Ascending aorta (tissue), 2 donors: Measurements from ENCODE around the gene PCDHA4. TPM values are rescaled to one million over a fixed set of nuclear protein-coding genes. Genes with fewer than 3 reads are reported as not detected.
"Not testable (repeated sequence)": the region's sequence is repeated elsewhere in the genome, so short reads cannot be mapped to it uniquely, and the experiment has no call there.

Source experiments
- DNase-seq, 2 donors: peaks; one replicate each; pipeline ENCODE4 v3.0.0-alpha.2; 2019; ENCODE audit warnings: low spot score in 2 of 2
- H3K27ac ChIP-seq, 2 donors: fragments of 200-600 bp; sonication (generic); one replicate each; pipeline ENCODE4 v1.5.1; 2016 to 2017; ENCODE audit warnings: mild to moderate bottlenecking in 1 of 2
- H3K27me3 ChIP-seq: fragments of 200-600 bp; sonication (generic); one replicate; pipeline ENCODE4 v1.5.1; 2017
- H3K36me3 ChIP-seq, 2 donors: fragments of 200-600 bp; sonication (generic); one replicate each; pipeline ENCODE4 v1.5.1; 2016
- H3K4me1 ChIP-seq, 2 donors: fragments of 200-600 bp; sonication (generic); one replicate each; pipeline ENCODE4 v1.5.1; 2016 to 2017; ENCODE audit warnings: mild to moderate bottlenecking in 1 of 2
- H3K4me3 ChIP-seq, 2 donors: fragments of 200-600 bp; sonication (generic); one replicate each; pipeline ENCODE4 v1.5.1; 2016 to 2017; ENCODE audit warnings: mild to moderate bottlenecking in 1 of 2
- H3K9me3 ChIP-seq, 2 donors: fragments of 200-600 bp; sonication (generic); one replicate each; pipeline ENCODE4 v1.5.1; 2016
- intact Hi-C: fragments of 100-400 bp; cut with DNase I; formaldehyde crosslinking; loops from one replicate; pipeline ENCODE4 v1.15.1; 2023
- total RNA-seq: library from RNA; depleted of rRNA; stranded (reverse); fragments of >200 nt; gene quantifications from one replicate; pipeline ENCODE4 v1.1.0, GENCODE V29; 2016
- TF ChIP-seq, protein P1 (sequence below), 3 experiments: fragments of 200-600 bp in 2 of 3; fragments of 450-650 bp in 1 of 3; sonication (generic) in 2 of 3; IDR thresholded peaks; one replicate each; pipeline ENCODE4 v1.5.1; 2016 to 2019; ENCODE audit warnings: antibody characterized with exemption in 3 of 3, mild to moderate bottlenecking in 1 of 3, moderate library complexity in 1 of 3

The PCDHA4 gene
- total RNA-seq, 1 donor from 2014 or later, result not detected

GRCh38 chr5:140801494-140801841 is 5.4 kb upstream of the PCDHA4 start:
- intact Hi-C loops, result loop anchor here (1.0 kb wide), 1 partner anchor 240 kb away; no protein-coding TSS in a partner anchor
- Histone ChIP-seq H3K4me1 (no peaks in the 10 kb centered on the region), H3K36me3 (no peaks in the 10 kb centered on the region), H3K27ac (no peak overlapping the region), H3K27me3 (no peaks in the 10 kb centered on the region), H3K9me3 (peaks cover 5 to 29% of the 10 kb centered on the region in 2 donors), H3K4me3 (peak overlapping the region in 1 of 2 donors; percentile 41)
- DNase-seq, result no peak
- TF ChIP-seq, protein P1, sequence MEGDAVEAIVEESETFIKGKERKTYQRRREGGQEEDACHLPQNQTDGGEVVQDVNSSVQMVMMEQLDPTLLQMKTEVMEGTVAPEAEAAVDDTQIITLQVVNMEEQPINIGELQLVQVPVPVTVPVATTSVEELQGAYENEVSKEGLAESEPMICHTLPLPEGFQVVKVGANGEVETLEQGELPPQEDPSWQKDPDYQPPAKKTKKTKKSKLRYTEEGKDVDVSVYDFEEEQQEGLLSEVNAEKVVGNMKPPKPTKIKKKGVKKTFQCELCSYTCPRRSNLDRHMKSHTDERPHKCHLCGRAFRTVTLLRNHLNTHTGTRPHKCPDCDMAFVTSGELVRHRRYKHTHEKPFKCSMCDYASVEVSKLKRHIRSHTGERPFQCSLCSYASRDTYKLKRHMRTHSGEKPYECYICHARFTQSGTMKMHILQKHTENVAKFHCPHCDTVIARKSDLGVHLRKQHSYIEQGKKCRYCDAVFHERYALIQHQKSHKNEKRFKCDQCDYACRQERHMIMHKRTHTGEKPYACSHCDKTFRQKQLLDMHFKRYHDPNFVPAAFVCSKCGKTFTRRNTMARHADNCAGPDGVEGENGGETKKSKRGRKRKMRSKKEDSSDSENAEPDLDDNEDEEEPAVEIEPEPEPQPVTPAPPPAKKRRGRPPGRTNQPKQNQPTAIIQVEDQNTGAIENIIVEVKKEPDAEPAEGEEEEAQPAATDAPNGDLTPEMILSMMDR (IDR thresholded peaks at IDR 0.05), result peak in 1 of 3 experiments; percentile 30

DNA sequence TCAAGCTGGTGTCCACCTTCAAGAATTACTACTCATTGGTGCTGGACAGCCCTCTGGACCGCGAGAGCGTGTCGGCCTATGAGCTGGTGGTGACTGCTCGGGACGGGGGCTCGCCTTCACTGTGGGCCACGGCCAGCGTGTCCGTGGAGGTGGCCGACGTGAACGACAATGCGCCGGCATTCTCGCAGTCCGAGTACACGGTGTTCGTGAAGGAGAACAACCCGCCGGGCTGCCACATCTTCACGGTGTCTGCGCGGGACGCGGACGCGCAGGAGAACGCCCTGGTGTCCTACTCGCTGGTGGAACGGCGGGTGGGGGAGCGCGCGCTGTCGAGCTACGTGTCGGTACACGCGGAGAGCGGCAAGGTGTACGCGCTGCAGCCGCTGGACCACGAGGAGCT is 4.5 kb upstream of the PCDHA4 start:
- H3K27me3 ChIP-seq, H3K27ac ChIP-seq: not testable (repeated sequence)

DNA sequence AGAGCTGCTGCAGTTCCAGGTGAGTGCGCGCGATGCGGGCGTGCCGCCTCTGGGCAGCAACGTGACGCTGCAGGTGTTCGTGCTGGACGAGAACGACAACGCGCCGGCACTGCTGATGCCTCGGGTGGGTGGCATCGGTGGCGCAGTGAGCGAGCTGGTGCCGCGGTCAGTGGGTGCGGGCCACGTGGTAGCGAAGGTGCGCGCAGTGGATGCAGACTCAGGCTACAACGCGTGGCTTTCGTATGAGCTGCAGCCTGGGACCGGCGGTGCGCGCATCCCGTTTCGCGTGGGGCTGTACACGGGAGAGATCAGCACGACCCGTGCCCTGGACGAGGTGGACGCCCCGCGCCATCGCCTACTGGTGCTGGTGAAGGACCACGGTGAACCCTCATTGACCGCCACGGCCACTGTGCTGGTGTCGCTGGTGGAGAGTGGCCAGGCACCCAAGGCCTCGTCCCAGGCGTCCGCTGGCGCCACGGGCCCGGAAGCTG is 4.0 kb upstream of the PCDHA4 start:
- TF ChIP-seq, protein P1 (IDR thresholded peaks at IDR 0.05), result no peak
- H3K4me1 ChIP-seq, result no peaks in the 10 kb centered on the region
- no peaks in the 10 kb centered on the region for H3K36me3 ChIP-seq
- H3K27ac ChIP-seq, result no peak overlapping the region
- H3K4me3 ChIP-seq, result peak overlapping the region in 1 of 2 donors; percentile 16
- peaks cover 5 to 23% of the 10 kb centered on the region in 2 donors for H3K9me3 ChIP-seq
- intact Hi-C loops, result no loop called here
- H3K27me3 ChIP-seq, result no peaks in the 10 kb centered on the region
- DNase-seq, result no peak

More for the DNA sequence above, 4.5 kb upstream of the PCDHA4 start:
- intact Hi-C loops, H3K4me1 ChIP-seq, H3K36me3 ChIP-seq, DNase-seq: not testable (repeated sequence)
- H3K9me3 ChIP-seq, result peaks cover 5 to 21% of the 10 kb centered on the region in 2 donors
- peak overlapping the region in 1 of 2 donors; percentile 16 for H3K4me3 ChIP-seq

- peaks cover 10 to 24% of the 10 kb centered on the region in 2 donors for H3K9me3 ChIP-seq
- H3K27ac ChIP-seq, DNase-seq, H3K27me3 ChIP-seq, H3K4me1 ChIP-seq, H3K36me3 ChIP-seq, intact Hi-C loops, H3K4me3 ChIP-seq: not testable (repeated sequence)
Observed at GRCh38 chr5:140808241-140808888, 1.5 kb downstream of the PCDHA4 start.

DNA sequence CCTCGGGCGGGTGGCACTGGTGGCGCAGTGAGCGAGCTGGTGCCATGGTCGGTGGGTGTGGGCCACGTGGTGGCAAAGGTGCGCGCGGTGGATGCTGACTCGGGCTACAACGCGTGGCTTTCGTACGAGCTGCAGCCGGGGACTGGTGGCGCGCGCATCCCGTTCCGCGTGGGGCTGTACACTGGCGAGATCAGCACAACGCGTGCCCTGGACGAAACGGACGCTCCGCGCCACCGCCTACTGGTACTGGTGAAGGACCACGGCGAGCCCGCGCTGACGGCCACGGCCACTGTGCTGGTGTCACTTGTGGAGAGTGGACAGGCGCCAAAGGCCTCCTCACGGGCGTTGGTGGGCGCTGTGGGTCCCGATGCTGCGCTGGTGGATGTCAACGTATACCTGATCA is 2.0 kb downstream of the PCDHA4 start:
- intact Hi-C loops, result no loop called here
- TF ChIP-seq, protein P1 (IDR thresholded peaks at IDR 0.05), result no peak
- Histone ChIP-seq H3K36me3 (no peaks in the 10 kb centered on the region), H3K9me3 (peaks cover 10 to 28% of the 10 kb centered on the region in 2 donors), H3K4me3 (no peak overlapping the region), H3K27me3 (no peaks in the 10 kb centered on the region), H3K27ac (no peak overlapping the region), H3K4me1 (no peaks in the 10 kb centered on the region)
- no peak for DNase-seq

DNA sequence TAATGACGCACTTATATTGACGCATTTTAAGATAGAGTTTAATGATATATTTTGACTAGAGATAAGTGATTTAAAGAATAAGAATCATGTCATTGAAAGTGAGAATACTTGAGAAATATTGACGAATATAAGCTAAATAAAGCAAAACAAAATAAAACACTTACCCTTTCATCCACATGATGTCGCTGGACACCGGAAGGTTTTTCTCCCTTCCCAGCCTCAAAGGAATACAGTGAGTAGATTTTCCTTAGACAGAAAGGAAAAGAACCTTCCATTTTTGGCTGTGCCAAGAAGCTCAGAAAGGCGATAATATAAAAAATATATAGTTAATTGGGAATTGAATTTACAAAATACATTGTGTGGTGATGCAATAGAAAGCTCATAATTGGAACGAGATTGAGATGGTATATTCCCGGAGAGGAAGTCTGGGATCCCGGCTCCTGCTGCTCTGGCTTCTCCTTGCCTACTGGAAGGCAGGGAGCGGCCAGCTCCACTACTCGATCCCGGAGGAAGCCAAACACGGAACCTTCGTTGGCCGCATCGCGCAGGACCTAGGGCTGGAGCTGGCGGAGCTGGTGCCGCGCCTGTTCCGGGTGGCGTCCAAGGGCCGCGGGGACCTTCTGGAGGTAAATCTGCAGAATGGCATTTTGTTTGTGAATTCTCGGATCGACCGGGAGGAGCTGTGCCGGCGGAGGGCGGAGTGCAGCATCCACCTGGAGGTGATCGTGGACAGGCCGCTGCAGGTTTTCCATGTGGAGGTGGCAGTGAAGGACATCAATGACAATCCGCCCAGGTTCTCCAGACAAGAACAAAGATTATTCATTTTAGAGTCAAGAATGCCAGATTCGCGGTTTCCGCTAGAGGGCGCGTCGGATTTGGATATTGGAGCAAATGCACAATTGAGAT is 14.8 kb downstream of the PCDHA4 start, which contains the start of gene PCDHA5:
Gene PCDHA5, plus strand, starts transcription at position 239 of the 906 bp plus-strand sequence.
- peak within 1 kb of the TSS in 1 of 2 donors; percentile 8 for H3K4me3 ChIP-seq
- H3K4me1 ChIP-seq, result no peaks in the 10 kb centered on the region
- TF ChIP-seq, protein P1 (IDR thresholded peaks at IDR 0.05), result no peak
- intact Hi-C loops, result no loop called here
- no peaks in the 10 kb centered on the region for H3K27me3 ChIP-seq
- no peak for DNase-seq
- peaks cover 12 to 42% of the 10 kb centered on the region in 2 donors for H3K9me3 ChIP-seq
- no peaks in the 10 kb centered on the region for H3K36me3 ChIP-seq
- H3K27ac ChIP-seq, result no peak within 1 kb of the TSS
